Stimulated activated memory B cell treated with anti-CD40 and anti-IgM and Interleukin-4, amounts not matched to agents 10 μg/mL and 1 μg/mL and 100 μg/mL, for 72 hours (primary cell): Measurements from ENCODE around the gene CHPF.
A peak's percentile ranks its signal among the peaks of the same experiment; 100 is the strongest.

Experiments
- ATAC-seq: fragments of 150-1000 bp; cut with Tn5 transposase; 2 replicates; pipeline ENCODE4 v1.10.0; 2021
- H3K27ac Mint-ChIP-seq: one replicate; pipeline ENCODE4 v1.8.0; 2022; ENCODE audit warnings: mild to moderate bottlenecking, mixed read lengths
- H3K27me3 Mint-ChIP-seq: one replicate; pipeline ENCODE4 v1.8.0; 2022; ENCODE audit warnings: mixed read lengths
- H3K36me3 Mint-ChIP-seq: one replicate; pipeline ENCODE4 v1.8.0; 2022; ENCODE audit warnings: mixed read lengths
- H3K4me1 Mint-ChIP-seq: one replicate; pipeline ENCODE4 v1.8.0; 2022; ENCODE audit warnings: mixed read lengths
- H3K4me3 Mint-ChIP-seq: one replicate; pipeline ENCODE4 v1.8.0; 2022; ENCODE audit warnings: mild to moderate bottlenecking, moderate library complexity, mixed read lengths
- H3K9me3 Mint-ChIP-seq: one replicate; pipeline ENCODE4 v1.8.0; 2022; ENCODE audit warnings: mixed read lengths

Gene CHPF

DNA sequence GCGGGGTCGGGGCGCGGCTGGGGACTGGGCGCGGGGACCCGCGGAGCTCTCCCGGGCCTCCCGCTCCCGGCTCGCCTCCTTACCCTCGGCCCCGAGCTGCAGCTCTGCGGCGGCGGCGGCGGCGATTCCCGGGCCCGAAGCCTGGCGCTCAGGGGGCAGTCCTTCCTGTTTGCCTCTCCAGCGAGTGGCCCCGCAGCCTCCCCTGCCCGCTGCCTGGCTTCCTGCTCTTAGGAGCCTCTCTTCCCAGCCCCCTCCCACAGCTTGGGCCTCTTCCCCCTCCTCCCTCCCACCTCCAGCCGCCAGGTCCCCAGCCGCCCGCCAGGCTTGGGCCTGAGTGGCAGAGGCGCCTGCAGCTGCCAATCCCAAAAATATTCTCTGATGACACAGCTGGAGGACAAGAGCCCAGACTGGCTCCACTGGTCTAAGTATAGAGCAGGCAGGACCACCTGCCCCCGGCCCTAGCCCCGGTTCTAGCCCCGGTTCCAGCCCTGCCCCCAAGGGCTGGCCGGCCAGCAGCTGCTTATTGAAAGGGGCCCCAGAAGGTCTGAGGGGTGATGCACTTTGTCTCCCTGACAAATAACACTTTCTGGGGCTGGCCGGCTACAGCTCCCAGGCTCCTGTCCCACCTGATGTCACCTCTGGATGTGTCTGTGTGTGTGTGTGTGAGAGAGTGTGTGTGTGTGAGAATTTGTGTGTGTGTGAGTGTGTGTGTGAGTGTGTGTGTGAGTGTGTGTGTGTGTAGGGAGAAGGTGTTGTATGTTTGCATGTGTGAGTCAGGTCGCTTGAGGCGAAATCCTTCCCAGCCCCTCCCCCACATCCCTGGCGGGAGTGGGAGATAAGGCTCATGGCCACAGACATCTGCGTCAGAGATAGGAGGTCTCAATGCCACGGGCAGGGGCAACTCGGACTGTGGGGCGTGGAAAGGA, 28.0 kb upstream of the CHPF start, which contains the start of gene OBSL1:
Gene OBSL1 (minus strand): TSS at position 229 of the 926 bp plus-strand sequence. CDS start 307 bp downstream, outside the sequence.
- Mint-ChIP-seq H3K4me1 (no peaks in the 10 kb centered on the region), H3K27me3 (peaks cover 73% of the 10 kb centered on the region), H3K27ac (no peak within 1 kb of the TSS), H3K4me3 (no peak within 1 kb of the TSS), H3K9me3 (no peaks in the 10 kb centered on the region), H3K36me3 (no peaks in the 10 kb centered on the region)
- no peak for ATAC-seq

DNA sequence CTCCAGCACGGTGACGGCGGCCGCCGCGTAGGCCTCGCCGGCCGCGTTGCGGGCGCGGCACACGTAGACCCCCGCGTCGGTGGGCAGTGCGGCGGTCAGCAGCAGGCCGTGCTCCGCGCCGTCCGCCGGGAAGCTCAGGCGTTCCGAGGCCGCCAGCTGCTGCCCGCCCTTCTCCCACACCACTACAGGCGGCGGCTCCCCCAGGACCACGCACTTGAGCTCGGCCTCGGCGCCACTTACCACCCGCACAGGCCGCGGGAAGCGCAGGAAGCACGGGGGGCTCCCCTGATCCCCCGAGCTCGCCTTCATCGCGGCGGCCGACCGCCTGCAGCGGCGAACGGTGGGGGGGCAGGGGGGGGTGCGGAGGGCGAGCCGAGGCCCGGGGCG, 27.3 kb upstream of the CHPF start:
- H3K36me3 Mint-ChIP-seq: no peaks in the 10 kb centered on the region
- no peaks in the 10 kb centered on the region for H3K4me1 Mint-ChIP-seq
- no peak overlapping the region for H3K27ac Mint-ChIP-seq
- peaks cover 66% of the 10 kb centered on the region for H3K27me3 Mint-ChIP-seq
- H3K9me3 Mint-ChIP-seq: no peaks in the 10 kb centered on the region
- ATAC-seq: no peak
- H3K4me3 Mint-ChIP-seq: no peak overlapping the region

DNA sequence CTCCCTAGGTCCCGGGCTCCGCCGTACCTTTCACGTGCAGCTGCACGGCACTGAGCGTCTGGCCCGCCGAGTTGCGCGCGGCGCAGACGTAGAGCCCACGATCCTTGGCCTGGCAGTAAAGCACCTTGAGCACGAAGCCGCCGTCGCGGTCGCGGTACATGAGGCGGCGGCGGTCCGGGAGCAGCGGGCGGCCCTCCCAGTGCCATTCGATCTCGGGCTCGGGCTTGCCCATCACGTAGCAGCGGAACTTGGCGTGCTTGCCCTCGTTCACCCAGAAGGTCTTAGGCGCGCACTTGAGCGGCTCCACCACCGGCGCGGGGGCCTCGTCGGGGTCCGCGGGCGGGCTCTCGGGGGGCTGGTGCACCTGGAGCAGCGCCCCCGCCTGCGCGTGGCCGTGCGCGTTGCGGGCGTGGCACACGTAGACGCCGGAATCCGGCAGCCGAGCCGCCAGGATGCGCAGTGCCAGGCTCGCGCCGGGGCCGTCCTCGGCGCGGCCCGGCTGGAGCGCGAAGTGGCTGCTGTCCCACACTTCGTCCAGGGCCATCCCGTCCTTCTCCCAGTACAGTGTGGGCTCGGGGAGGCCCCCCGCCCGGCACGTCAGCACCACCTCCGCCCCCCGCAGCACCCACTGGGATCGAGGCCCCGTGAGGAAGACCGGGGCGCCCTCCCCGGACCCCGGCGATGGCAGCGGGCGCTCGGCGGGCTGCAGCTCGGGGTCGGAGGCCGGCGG, 26.8 kb upstream of the CHPF start:
- no peaks in the 10 kb centered on the region for H3K9me3 Mint-ChIP-seq
- peak; percentile 5 for ATAC-seq
- H3K4me3 Mint-ChIP-seq: peak overlapping the region; percentile 12
- no peak overlapping the region for H3K27ac Mint-ChIP-seq
- H3K36me3 Mint-ChIP-seq: no peaks in the 10 kb centered on the region
- peaks cover 62% of the 10 kb centered on the region for H3K27me3 Mint-ChIP-seq
- no peaks in the 10 kb centered on the region for H3K4me1 Mint-ChIP-seq

DNA sequence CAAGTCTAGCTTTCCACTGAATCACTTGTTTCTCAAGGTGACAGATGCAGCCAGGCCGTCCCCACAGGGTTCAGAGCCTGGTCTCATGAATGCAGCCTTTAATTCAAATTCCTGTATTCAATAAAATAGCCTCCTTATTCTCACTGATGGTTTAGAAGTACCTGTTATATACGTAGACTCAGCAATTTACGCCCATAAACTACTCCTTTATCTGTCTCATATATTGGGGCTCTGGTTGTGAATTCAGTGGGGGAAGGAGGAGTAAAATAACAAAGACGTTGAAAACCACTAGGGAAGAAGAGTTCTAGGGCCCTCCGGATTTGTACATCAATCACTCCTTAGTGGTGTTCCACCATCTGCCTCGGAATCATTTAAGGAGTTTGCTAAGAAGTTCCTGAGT, 26.0 kb upstream of the CHPF start:
- Mint-ChIP-seq H3K4me1 (no peaks in the 10 kb centered on the region), H3K36me3 (no peaks in the 10 kb centered on the region), H3K9me3 (no peaks in the 10 kb centered on the region), H3K4me3 (no peak overlapping the region), H3K27ac (no peak overlapping the region), H3K27me3 (peaks cover 62% of the 10 kb centered on the region)
- ATAC-seq: no peak

DNA sequence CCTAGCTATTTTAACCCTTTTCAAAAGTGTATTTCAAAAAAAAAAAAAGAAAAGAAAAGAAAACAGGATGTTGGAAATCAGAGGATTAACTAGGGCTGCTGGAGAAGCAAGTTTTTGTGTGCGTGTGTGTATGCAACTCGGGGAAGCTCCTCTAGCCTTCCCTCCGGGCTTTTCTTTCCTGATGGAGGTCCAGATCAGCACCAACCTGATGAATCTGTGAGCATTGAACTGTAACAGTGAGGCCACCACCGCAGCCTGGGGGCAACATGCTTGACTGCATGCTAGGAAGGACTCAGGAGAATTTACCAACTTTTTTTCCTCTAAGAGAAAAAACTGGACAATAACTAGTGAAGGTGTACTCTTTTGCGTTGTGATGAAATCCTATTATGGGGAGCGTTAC, 25.4 kb upstream of the CHPF start:
- ATAC-seq: no peak
- Mint-ChIP-seq H3K27me3 (peaks cover 66% of the 10 kb centered on the region), H3K4me3 (no peak overlapping the region), H3K36me3 (no peaks in the 10 kb centered on the region), H3K4me1 (no peaks in the 10 kb centered on the region), H3K27ac (no peak overlapping the region), H3K9me3 (no peaks in the 10 kb centered on the region)

DNA sequence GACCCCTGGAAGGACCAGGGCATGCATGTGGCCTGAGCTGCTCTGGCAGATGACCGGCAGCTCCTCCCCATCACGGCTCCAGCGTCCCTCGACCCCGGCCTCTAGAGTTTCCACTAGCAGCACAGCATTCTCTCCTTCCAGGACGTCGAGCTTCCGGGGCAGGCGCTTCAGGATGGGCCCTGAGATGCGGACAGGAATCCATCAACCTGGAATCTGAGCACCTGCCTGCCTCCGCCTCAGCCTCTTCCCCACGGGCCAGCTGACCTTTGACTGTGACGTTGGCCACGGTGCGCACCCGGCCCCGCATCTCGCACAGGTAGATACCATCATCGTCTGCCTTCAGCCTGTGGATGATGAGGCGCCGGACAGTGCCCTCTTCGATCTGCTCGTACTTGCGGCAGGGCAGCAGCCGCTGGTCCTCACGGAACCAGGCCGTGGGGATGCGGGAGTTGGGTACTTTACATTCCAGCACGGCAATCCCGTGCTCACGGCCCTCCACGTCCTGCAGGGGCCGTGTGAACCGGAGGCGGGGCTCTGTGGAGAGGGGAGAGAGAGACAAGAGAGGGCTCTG, 24.3 kb upstream of the CHPF start:
- no peaks in the 10 kb centered on the region for H3K9me3 Mint-ChIP-seq

DNA sequence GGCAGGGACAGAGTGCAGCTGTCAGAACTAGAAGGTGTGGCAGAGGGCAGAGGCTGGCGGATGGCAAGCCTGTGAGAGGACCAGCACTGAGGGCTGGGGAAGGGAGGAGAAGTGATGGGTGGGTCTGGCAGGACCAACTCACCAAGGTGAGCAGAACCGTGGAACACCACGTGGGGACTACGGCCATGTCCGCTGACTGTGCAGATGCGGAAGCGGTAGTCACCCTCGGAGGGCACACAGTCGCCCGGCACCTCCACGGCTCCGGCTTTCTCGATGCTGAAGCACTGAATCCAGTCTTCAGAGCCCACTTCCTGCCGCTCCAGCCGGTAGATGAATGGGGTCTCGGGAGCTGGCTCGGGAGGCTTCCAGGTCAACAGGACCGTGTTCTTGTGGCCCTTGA, 23.5 kb upstream of the CHPF start:
- Mint-ChIP-seq H3K9me3 (no peaks in the 10 kb centered on the region), H3K4me3 (no peak overlapping the region), H3K36me3 (no peaks in the 10 kb centered on the region), H3K27me3 (peaks cover 67% of the 10 kb centered on the region), H3K4me1 (no peaks in the 10 kb centered on the region), H3K27ac (no peak overlapping the region)
- no peak for ATAC-seq

More for the DNA sequence above, 24.3 kb upstream of the CHPF start:
- H3K4me3 Mint-ChIP-seq: no peak overlapping the region
- H3K27me3 Mint-ChIP-seq: peaks cover 67% of the 10 kb centered on the region
- no peaks in the 10 kb centered on the region for H3K4me1 Mint-ChIP-seq
- H3K27ac Mint-ChIP-seq: no peak overlapping the region
- no peaks in the 10 kb centered on the region for H3K36me3 Mint-ChIP-seq
- no peak for ATAC-seq

DNA sequence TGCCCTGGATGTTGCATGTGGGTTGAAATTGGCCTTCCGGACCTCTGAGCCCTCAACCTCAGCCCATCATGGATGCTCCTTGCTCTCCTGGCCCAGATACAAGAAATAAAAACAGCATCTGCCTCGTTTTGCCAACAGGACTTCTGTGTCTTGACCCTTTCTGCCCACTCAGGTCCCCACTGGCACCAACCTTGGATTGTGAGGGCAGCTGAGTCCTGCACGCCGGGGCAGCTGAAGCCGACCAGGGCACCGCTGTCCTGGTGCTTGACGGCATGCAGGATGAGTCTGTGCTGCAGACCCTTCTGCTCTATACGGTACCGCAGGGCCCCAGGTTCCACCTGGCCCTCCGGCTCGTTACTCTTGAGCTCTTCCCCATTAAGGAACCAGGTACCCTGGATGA, 23.0 kb upstream of the CHPF start:
- no peaks in the 10 kb centered on the region for H3K9me3 Mint-ChIP-seq
- H3K36me3 Mint-ChIP-seq: no peaks in the 10 kb centered on the region
- H3K27me3 Mint-ChIP-seq: peaks cover 65% of the 10 kb centered on the region
- H3K4me1 Mint-ChIP-seq: no peaks in the 10 kb centered on the region
- no peak overlapping the region for H3K4me3 Mint-ChIP-seq
- H3K27ac Mint-ChIP-seq: no peak overlapping the region
- no peak for ATAC-seq

DNA sequence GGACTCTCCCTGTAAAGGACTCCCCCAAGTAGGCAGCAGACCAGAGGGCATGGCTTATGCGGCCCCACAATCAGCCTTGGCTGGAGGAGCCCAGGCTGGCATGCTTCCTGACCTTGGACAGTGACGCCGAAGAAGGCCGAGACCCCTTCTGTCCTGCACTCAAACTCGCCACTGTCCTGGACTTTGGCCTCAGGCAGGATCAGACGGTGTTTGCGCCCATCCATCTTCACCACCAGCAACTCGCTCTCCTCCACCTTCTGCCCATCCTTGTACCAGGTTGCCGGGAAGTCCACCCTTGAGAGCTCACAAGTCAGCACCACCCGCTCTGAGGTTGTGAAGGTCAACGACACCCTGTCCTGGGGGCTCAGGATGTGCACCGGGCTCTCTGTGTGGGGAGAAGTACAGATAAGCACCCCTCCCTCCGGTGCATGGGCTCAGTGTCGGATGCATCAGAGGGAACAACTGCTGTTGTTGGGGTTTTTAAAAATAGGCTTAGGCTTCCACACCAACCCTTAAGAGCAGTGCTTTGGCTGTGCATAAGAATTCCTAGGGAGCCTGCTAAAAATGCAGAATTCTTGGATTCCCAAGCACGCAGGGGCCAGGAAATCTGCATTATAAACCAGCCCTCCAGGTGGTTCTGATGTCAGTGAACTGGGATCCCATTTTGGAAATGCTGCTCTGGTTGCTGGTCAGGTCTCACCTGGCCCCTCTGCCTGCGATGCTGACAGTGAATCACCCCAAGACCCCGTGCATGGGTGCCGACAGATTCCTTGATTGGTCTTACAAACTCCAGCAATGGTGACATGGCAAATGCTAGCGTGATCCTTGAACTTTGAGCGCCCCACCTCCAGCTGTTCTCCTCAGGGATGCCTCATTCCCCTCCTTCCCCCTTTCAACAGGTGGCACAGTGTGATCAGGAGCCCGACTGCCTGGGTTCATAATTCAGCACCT, 21.8 kb upstream of the CHPF start:
- no peaks in the 10 kb centered on the region for H3K9me3 Mint-ChIP-seq
- H3K4me1 Mint-ChIP-seq: no peaks in the 10 kb centered on the region
- ATAC-seq: no peak
- no peak overlapping the region for H3K27ac Mint-ChIP-seq
- peaks cover 62% of the 10 kb centered on the region for H3K27me3 Mint-ChIP-seq
- no peaks in the 10 kb centered on the region for H3K36me3 Mint-ChIP-seq
- no peak overlapping the region for H3K4me3 Mint-ChIP-seq

DNA sequence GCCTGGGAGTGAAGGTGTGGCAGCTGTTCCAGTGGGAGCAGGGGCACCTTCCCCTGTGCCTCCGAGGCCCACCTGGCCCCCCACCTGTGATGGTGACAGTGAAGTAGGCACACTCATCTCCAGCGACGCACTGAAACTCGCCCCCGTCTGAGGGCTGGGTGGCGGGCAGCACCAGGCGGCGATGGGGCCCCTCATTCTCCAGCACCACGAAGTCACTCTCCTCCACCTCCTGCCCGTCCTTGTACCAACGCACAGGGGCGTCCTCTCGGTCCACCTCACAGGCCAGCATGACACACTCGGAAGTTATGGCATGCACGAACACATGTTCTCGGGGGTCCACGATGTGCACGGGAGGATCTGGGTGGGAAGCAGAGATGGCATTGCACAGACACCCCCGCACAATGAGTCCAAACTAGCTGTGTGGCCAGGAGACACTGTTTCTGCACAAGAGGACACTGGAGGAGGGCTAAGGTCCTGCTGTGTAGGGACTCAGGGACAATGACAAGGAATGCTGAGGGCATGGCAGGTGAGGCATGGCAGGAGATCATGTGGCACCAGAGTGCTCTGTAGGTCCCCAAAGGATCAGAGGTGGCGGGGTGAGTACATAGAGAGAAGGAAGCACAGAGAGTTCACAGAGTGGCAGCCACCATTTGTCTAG, 19.8 kb upstream of the CHPF start:
- H3K4me1 Mint-ChIP-seq: no peaks in the 10 kb centered on the region
- H3K36me3 Mint-ChIP-seq: no peaks in the 10 kb centered on the region
- H3K27ac Mint-ChIP-seq: no peak overlapping the region
- H3K4me3 Mint-ChIP-seq: no peak overlapping the region
- H3K27me3 Mint-ChIP-seq: peaks cover 58% of the 10 kb centered on the region
- no peaks in the 10 kb centered on the region for H3K9me3 Mint-ChIP-seq
- ATAC-seq: no peak

DNA sequence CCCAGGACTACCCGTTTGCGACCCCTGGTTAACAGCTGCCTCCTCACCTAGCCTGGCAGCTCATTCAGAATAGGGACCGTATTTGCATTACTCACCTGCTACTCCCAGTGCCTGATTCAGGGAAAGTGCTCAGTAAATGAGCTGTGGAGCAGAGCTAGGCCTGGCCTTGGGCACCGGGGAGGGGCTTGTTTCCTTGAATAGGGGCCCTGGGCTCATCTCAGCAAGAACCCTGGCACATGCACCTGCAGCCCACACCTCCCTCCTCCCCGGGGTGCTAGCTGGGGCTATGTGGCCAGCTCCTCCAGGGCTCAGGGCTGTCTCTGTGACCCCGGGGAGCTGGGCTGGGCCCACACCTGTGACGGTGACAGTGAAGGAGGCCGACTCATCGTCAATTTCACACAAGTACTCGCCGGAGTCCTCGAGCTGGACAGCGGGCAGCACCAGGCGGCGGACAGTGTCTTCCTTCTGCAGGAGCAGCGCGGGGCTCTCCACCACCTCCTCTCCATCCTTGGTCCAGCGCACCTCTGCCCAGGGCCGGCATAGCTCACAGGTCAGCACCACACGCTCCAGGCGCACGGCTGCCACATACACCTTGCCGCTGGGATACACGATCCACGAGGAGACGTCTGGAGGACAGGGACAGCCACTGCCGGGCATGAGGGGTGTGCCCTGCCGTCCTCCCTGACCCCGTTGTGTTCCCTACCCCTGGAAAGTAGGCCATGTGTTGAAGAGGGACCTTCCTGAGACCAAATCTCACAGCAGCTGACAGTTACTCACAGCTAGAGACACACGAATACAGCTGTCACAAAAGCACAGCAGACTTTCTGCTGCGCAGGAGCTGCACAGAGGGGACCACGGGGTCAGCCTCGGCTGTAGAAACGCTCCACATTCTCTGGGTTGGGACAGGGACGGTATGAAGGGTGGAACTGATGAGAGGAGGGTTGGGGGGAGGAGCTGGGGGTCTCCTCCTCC, 18.7 kb upstream of the CHPF start:
- no peak overlapping the region for H3K4me3 Mint-ChIP-seq
- no peaks in the 10 kb centered on the region for H3K9me3 Mint-ChIP-seq
- no peak overlapping the region for H3K27ac Mint-ChIP-seq
- peaks cover 55% of the 10 kb centered on the region for H3K27me3 Mint-ChIP-seq
- no peaks in the 10 kb centered on the region for H3K4me1 Mint-ChIP-seq
- no peaks in the 10 kb centered on the region for H3K36me3 Mint-ChIP-seq
- ATAC-seq: no peak

DNA sequence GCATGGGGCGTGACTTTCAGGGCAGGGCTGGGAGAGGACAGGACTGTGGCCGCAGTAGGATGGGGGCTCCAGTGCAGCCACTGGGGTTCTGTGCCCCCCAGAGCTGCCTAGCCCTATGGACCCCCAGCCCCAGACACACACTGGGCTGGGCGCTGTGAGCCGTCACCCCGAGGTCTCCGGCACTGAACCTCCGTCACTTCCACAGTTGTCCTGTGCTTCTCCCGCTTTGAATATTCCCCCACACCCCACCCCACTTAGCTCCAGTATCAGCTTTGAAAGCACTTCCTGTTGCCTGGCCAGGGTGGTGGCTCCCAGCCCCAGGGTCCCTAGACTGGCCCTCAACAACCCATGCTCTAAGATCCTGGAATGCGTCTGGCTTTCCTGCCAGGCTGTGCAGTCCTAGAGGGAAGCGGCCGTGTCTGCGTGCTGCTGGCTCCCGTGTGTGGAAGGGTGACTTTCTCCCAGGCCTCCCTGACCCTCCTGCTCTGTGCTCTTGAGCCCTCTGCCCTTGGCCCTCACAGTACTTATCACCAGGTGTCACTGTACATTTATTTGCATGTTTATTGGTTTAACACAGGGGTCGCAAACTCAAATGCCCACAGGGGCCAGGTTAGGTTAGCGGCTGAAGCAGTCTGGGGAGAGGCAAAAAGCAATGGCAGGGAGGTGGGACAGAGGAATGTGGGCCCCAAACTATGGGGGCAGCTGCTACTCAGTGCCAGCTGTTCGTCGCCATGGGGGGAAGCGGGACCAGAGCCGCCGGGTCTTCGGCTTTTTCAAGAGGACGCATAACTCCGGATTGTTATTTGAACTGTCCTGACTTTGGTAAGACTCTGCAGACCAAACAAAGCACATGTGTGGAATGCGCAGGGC, 17.8 kb upstream of the CHPF start:
- H3K27me3 Mint-ChIP-seq: peaks cover 63% of the 10 kb centered on the region
- H3K9me3 Mint-ChIP-seq: no peaks in the 10 kb centered on the region
- no peaks in the 10 kb centered on the region for H3K36me3 Mint-ChIP-seq
- no peak overlapping the region for H3K4me3 Mint-ChIP-seq
- no peaks in the 10 kb centered on the region for H3K4me1 Mint-ChIP-seq
- no peak for ATAC-seq
- no peak overlapping the region for H3K27ac Mint-ChIP-seq

DNA sequence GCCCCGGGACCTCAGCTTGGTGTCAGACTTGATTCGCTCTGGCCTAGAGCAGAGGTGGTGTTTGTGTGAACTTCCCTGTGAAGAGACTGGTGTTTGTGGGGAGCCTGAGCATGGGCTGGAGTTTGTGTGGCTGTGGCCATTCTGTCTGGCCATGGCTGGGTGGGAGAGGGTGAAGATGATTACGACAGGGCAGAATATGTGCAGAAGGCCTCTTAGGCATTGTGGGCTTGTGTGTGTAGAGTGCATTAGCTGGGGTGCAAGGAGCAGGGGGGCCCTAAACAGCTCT, 17.2 kb upstream of the CHPF start:
- Mint-ChIP-seq H3K27ac (no peak overlapping the region), H3K4me3 (no peak overlapping the region), H3K36me3 (no peaks in the 10 kb centered on the region), H3K9me3 (no peaks in the 10 kb centered on the region), H3K4me1 (no peaks in the 10 kb centered on the region), H3K27me3 (peaks cover 68% of the 10 kb centered on the region)
- ATAC-seq: no peak
